Measurements from ENCODE around the gene STK16.

GRCh38 chr2:219243291-219243761 lies 2.0 kb upstream of the STK16 start:
- TF ChIP-seq CTCF (IDR thresholded peaks at IDR 0.05; ENCODE audit: poor library complexity) (no peak), EZH2phosphoT487 (IDR thresholded peaks at IDR 0.05; ENCODE audit: low read depth, severe bottlenecking, unreplicated experiment) (no peak)

Data from hepatocyte (in vitro differentiated cells).